Measurements from ENCODE around the gene SMARCC2.
"Not testable (repeated sequence)": the region's sequence is repeated elsewhere in the genome, so short reads cannot be mapped to it uniquely, and the experiment has no call there.

Gene SMARCC2

DNA sequence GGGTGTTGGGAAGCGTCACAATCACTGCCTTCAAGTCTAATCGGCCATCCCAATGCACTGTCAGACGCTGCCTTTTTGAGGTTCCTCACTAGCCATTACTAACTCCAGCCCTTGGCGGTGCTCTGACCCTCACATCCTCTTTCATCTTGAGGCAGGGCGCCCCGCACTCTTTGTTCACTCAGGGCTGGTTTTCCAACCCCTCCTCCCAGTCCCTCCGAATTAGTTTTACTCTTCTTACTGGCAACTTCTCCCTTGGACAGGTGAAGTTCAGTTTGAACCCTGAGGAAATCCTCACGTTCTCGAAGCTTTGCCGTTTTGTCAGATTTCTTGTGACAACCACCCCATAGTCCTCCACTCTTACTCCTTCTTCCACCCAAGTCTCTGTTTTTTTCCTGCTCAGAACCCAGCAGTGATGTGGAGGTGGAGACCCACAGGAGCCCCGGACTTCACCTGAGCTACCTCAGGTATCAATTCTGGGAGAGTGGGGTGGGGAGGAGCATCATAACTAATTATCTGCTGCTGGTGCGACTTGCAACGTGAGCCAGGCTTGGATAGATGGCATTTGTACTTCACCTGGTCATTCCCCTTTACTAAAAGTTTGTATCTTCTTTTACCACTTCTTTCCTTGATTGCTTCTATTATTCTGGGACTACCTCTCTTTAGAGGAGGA is 70.5 kb downstream of the SMARCC2 start:
- no peak for DNase-seq

DNA sequence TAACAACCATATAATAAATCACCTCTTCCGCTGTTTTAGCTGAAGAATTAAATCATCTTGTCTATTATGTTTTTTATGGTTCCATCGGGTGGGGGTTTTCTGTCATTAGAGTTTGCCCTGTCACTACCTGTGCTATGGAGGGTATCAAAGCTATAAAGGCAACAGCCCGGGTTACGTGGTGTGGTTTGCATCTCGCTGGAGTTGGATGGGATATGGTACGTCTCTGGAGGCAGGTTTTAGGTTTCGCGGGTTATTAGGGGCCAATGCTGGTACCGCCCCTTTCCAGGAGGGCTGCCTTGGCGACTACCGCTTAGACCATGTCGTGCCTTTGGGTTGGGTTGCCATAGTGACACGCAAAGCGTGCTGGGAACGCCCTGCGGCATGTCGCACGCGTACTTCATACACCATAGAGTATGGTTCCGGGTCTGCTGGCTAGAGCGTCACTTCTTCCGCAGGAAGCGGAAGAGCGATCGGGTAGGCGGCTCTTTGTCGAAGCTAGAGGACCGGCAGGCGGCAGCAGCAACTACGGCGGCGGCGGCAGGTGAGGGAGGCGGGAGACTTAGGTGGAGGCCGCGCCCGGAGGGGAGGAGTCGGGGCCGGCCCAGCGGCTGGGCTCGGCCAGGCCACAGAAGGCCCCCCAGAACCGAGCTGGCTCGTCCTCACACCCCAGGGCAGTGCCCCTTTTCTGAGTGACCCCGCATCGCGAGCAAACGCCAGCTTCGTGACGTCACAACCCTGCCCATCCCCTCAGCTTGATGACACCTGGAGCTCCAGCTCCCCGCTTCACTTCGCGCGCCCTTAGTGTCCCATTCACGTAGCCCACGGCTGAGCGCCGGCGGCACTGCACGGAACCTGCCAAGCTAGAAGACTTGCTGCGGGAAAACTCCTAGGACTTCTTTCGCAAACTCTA is 71.2 kb downstream of the SMARCC2 start, which contains the start of gene ZC3H10:
Gene ZC3H10 (plus strand): TSS at position 489 of the 910 bp plus-strand sequence. CDS start 2,297 bp downstream, outside the sequence.
- peak; percentile 96 for DNase-seq

DNA sequence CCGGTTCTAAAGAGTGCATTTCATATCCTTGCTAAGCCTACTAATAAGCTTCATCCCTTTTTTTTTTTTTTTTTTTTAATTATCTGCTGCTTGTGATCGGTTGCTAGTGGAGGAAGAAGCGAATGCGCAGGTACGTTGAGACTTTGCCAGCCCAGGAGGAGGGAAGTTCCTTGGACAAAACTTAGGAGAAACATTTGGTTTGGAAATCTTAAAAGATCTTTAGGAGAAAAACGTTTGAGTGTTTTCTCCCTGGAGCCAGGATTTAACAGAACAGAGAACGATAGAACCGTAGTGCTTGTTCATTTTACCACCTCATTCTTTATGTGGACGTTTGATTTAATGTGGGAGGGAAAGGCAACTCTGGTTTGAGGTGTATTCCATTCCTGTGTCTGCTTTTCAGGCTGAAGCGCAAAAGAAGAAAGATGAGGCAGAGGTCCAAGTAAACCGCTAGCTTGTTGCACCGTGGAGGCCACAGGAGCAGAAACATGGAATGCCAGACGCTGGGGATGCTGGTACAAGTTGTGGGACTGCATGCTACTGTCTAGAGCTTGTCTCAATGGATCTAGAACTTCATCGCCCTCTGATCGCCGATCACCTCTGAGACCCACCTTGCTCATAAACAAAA is 72.1 kb downstream of the SMARCC2 start:
- not testable (repeated sequence) for DNase-seq

DNA sequence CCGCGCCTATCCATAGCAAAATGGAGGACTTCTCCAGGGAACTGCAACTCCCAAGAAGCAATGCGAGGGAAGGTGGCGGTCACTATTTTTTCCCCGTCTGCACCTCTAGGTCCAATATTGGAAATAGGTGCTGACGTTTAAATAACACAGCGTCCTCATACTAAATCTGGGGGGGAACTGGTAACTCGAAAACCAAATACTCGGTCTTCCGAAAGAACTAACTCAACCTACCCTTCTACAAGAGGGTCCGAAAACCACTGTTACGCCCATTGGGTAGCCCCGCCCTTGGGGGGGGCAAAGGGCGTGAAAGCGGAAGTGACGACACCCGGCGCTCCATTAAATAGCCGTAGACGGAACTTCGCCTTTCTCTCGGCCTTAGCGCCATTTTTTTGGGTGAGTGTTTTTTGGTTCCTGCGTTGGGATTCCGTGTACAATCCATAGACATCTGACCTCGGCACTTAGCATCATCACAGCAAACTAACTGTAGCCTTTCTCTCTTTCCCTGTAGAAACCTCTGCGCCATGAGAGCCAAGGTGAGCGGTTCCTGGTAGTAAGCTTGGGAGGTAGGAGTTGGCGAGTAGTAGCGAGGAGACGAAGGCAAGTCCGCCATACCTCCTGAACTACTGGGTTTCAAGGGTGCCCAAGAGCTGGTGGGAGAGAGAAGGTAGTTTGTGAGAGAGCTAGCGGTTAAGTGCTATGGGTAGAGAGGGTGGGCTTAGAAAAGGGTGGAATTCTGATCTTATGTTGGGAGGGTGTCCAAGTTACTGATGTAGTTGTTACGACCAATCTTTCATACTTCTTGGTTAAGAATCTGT is 72.8 kb downstream of the SMARCC2 start, which contains the start of gene RPL41:
Gene RPL41 (plus strand): TSS at position 367 of the 815 bp plus-strand sequence.
- peak; percentile 99 for DNase-seq

DNA sequence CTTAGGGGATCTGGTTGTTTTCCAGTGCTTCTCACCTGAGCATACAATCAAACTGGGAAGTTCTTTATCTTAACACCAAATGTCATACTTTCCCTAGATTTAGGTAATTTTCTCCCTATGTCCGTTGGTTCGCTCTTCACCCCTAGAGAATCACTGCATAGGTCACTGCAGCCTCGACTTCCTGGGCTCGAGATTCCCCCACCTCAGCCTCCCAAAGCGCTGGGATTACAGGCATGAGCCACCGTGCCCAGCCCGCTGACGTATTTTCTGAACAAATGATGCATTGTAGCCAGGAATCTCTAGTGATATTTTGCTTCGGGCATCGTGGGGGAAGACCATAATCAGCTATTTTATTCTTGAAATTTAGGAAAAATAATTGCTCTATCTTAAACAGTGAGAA is 74.0 kb downstream of the SMARCC2 start:
- DNase-seq, result no peak

DNA sequence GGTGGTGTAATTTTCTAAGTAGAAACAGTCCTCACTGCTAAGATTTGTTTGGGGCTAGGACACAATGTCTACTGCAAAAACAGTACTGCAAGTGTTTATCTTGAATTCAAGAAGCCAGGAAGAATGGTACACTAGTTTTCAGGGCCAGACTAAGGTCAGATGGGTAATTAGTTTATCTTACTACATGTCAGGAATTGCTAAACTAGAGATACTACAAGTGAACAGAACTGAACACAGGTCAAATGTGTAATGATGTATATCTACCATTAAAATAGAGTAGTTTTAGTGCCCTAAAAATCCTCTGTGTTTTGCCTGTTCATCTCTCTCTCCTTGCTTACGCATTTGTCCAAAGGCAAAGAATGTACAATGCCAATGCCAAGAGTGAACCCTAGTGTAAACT is 75.2 kb downstream of the SMARCC2 start:
- no peak for DNase-seq
